GM10266 (cell line): ENCODE results near the gene KIF13A.
"Not testable (repeated sequence)": the region's sequence is repeated elsewhere in the genome, so short reads cannot be mapped to it uniquely, and the experiment has no call there.

Experiments used
- DNase-seq: peaks from one replicate; pipeline ENCODE4 v3.0.0; 2012; ENCODE audit errors: extremely low spot score
- CTCF ChIP-seq: IDR thresholded peaks from 2 replicates; pipeline ENCODE4 v1.5.1; 2012; ENCODE audit warnings: mild to moderate bottlenecking, low read depth; ENCODE audit not compliant: control insufficient read depth, insufficient read depth; ENCODE audit errors: missing control alignments

Gene KIF13A

GRCh38 chr6:17861361-17861760 is 126.1 kb downstream of the KIF13A start:
- no peak for TF ChIP-seq CTCF
- DNase-seq, result no peak

GRCh38 chr6:17859846-17860245 is 127.6 kb downstream of the KIF13A start:
- DNase-seq, result no peak
- TF ChIP-seq CTCF, result no peak

- no peak for TF ChIP-seq CTCF
- DNase-seq, result no peak
Observed at GRCh38 chr6:17858584-17858983, 128.9 kb downstream of the KIF13A start.

- DNase-seq, result not testable (repeated sequence)
Observed at GRCh38 chr6:17857188-17857587, 130.2 kb downstream of the KIF13A start.

GRCh38 chr6:17856306-17856705 is 131.1 kb downstream of the KIF13A start:
- no peak for TF ChIP-seq CTCF
- no peak for DNase-seq

GRCh38 chr6:17855381-17855780 is 132.1 kb downstream of the KIF13A start:
- TF ChIP-seq CTCF, result no peak
- no peak for DNase-seq

GRCh38 chr6:17853533-17853932 is 133.9 kb downstream of the KIF13A start:
- no peak for DNase-seq
- no peak for TF ChIP-seq CTCF

- TF ChIP-seq CTCF, result no peak
- DNase-seq, result no peak
Observed at GRCh38 chr6:17851720-17852161, 135.7 kb downstream of the KIF13A start.
